Right kidney (tissue), 1 donor: ENCODE data around the gene PDZD7.
"Not testable (repeated sequence)": the region's sequence is repeated elsewhere in the genome, so short reads cannot be mapped to it uniquely, and the experiment has no call there.

Experiments
- DNase-seq: peaks from one replicate; pipeline ENCODE4 v3.0.0-alpha.2; 2016

The PDZD7 gene

GRCh38 chr10:100982916-100983830 lies 47.8 kb downstream of the PDZD7 start:
- DNase-seq, result no peak

DNA sequence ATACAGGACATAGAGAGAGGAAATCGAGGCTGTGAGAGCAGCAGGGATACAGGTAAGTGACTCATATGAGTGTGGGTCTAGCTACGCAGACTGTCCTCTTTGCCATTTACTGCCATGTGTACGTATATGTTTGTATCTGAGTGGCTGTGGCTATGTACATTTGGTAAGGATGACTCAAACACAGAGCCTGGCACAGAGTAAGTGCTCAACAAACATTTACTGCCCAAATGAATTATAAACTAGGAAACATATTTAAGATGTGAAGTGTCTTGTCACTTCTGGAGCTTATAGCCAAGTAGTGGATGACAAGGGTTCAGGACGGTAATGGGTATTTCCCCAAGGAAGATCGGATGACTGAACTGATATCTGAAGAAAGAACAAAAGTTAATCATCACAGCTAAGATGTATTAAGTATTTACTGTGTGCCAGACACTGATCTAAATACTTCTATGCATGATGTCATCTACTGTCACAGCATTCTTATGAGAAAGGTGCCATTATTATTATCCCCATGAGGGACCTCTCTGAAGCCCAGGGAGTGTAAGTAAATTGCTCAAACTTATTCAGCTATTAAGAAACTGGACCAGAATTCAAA lies 49.7 kb downstream of the PDZD7 start:
- DNase-seq, result no peak

DNA sequence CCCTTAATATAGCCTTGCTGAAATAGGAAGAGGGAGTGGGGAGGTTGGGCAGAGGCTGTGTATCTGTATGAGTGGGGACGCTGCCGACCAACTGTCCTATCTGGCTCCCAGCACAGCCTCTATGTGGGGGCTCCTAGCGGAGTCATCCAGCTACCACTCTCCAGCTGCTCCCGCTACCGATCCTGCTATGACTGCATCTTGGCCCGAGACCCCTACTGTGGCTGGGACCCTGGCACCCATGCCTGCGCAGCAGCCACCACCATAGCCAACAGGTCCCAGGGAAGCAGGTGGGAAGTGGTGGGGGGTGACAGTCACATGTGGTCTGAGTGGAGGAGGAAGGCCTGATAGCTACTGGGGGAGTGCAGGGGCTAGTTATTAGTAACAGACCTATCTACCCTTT lies 50.2 kb downstream of the PDZD7 start:
- DNase-seq, result no peak

DNA sequence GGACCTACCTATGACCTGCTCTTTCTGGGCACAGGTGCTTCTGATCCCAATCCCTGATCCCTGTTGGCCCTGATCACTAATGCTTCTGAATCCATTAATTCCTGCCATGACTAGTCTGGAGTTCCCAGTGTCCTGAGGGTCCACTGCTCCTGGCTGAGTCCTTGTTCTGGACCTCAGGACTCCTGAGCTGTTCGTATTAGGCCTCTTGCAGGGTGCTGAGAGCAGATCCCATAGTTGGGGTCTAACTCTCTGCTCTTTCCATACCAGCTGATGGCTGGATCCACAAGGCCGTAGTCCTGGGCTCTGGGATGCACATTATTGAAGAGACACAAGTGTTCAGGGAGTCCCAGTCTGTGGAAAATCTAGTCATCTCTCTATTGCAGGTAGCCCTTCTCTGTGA lies 50.6 kb downstream of the PDZD7 start:
- no peak for DNase-seq

DNA sequence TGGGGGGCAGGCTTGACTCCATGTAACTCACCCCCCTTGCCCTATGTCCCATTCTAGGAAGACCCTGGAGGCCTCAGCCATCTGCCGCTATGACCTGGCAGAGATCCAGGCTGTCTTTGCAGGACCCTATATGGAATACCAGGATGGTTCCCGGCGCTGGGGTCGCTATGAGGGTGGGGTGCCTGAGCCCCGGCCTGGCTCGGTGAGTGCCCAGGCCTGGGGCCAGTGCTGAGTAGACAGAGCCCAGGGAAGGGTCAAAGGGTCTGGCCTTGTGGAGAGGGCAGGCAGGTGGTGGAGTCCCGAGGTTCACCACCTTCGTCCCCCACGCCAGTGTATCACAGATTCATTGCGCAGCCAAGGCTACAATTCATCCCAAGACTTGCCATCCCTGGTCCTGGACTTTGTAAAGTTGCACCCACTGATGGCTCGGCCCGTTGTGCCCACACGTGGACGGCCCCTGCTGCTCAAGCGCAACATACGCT lies 51.1 kb downstream of the PDZD7 start:
- no peak for DNase-seq

- DNase-seq, result no peak
These were observed 52.1 kb downstream of the PDZD7 start for GRCh38 chr10:100978901-100979195.

DNA sequence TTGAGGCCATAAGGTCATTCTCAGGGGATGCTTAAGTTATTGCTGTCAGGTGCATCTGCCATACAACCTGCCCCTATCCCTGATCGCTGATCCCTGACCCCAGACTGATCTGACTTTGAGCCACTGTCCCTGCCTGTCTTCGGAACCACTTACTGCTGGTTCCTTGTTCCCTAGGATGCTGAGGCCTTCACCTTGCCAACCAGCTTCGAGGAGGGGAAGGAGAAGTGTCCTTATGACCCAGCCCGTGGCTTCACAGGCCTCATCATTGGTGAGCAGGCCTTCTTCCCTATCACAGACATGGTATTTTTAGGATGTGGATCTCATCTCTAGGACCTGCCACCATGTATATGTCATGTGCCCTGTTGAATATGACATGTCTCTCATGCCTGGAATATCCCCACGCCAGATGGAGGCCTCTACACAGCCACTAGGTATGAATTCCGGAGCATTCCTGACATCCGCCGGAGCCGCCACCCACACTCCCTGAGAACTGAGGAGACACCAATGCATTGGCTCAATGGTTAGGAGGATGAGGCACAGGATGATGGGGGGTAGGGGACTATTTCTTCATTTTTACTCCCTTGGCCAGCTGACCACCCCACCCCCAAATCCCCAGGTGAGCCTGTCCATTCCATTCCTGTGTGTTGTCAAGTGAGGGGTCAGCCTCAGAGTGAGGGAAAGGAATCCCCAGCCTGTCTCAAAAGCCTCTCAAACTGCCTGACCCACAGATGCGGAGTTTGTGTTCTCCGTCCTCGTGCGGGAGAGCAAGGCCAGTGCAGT lies 52.6 kb downstream of the PDZD7 start:
- no peak for DNase-seq

DNA sequence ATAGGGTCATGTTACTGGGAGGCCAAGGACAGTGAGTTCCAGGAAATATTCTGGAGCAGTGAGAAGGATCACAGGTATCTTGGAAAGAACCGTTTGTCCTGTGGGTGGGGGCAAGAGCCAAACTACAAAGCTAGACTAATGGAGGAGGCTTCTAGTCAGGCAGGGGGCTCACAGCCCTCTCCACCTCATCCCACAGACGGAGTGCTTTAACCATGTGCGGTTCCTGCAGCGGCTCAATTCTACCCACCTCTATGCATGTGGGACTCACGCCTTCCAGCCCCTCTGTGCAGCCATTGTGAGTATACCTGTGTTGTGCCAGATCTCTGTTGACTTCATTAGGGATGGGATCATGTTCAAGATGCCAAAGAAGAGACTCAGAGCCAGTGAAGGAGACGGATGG lies 53.5 kb downstream of the PDZD7 start:
- DNase-seq, result no peak

DNA sequence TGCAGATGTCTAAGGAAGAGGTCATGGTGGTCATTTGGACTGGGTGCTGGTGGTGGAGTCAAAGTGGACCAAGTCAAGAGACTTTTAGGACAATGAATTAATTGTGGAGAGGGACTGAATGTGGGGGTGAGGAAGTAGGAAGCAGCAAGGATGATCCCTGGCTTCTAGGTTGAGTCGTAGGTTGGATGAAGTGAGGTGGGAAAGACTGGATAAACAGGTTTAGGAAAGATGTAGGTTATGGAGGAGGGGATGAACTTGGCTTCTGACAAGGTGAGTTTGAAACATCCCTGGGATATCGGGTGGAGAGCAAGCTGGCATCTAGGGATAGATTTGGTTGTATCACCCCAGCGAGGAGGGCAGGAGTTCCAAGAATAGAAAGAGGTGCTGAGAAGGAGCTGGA lies 54.0 kb downstream of the PDZD7 start:
- no peak for DNase-seq

GRCh38 chr10:100975397-100975796 lies 55.5 kb downstream of the PDZD7 start:
- not testable (repeated sequence) for DNase-seq

- DNase-seq, result no peak
These were observed 57.9 kb downstream of the PDZD7 start for GRCh38 chr10:100972904-100973535.

DNA sequence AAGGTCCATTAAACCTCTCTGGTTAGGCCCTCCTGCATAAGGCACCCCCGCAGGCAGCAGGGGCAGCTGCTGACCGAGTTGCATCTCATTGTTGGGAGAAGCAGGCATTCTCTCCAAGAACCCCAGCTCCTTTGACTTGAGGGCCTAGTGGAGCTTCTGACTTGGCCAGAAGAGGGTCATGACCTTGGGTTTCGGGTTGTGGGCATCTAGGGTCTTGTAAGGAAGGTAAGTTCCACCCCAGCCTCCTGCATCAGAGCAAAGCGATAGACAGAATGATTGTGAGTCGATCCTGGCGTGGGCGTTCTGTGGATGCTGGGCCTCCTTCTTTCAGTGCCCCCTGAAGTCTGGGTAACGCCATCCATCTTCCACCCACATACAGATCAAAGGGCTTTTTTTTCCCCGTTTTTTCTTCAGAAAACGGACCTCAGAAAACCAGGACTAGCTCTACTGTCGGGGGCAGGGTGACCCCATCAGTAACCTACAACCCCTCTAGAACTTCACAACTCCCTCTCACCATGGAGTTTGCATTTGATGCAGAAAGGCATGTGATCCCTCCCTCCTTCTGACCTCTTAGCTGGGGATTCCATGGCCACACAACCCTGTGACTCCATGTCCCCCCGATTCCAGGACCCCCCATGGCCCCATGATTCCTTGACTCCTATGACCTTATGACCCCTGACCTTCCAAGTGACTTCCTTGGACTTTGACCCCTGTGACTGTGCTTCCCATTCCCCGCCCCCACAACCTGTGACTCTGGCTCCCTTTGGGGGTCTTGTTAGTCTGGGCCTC lies 58.6 kb downstream of the PDZD7 start:
- DNase-seq, result no peak

- peak; percentile 26 for DNase-seq
These were observed 59.8 kb downstream of the PDZD7 start for GRCh38 chr10:100970914-100971811.

DNA sequence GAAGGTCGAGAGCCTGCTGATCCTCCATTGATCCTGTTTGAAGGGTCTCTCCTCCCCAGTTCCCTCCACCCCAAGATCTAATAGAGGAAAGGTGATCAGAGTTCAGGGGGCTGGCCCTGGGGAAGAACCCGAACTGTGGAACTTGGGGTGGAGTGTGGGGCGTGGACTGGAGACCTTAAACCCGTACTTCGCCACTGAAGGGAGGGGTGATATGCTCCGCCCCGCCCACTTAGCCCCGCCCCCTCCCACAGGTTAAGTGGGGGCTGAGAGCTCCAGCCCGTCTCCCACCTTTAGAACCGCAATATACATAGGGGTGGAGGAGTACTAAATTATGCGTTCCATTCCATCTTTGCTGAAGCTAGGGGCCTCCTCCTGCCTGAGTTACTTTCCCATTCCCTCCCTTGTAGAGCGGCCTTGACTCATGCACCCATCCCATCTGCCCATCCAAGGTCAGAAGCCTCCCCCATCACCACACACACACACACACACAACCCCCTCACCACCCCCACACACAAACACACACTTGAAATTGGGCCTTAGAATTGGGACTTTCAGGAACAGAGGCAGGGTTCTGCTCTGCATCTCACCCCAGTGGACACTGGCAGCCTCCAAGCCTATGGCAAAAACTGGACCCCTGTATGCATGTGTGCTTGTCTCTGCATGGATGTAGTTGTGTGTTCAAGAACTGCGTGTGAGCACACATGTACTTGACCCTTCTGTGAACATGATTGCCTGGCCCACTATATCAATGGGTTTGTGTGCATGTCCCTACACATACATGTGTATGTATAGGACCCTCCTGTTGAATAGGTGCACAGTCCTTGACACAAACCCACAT lies 60.6 kb downstream of the PDZD7 start:
- DNase-seq, result no peak

DNA sequence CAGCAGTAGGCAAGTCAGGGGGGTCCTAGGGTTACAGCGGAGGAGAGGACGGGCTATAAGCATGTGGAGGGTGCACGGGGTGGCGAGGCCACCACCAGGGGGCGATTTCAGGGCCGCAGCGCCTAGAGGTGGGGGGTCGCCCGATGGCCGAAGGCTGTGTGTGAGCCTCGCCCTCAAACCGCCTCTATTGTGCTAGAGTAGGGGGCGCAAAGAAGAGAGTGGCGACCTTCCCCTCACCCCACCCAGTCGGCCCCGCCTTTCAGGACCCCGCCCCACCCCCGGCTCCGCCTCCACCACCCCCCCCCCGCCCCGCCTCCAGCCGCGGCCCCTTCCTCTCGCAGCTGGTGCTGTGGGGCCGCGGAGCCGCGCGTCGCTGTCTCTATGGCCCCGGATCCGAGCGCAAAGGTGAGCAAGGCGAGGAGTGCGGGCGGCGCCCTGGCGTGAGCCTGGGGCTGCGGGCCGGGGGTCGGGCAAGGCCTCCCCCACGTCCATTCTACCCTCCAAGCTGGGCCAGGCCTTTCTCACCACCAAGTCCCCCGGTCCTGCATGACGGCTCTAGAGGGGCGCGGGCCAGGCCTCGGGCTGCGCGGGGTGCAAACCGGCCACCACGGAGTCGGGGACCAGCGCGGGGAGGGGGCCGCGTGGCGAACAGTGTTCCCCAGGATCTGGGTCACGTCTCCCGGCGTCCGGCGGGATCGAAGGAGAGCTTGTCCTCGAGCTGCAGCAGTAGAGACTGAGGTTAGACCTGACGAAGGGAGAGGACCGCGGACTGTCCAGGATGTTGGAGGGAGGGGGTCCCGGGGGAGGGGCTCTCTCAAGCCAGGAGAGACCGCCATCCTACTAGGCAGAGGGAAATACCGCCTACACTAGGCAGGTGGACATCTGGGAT lies 61.5 kb downstream of the PDZD7 start, which contains the start of gene SEMA4G:
SEMA4G (plus strand) TSS at position 318 of the 889 bp plus-strand sequence. CDS start 3,409 bp downstream, outside the sequence.
- peak; percentile 77 for DNase-seq

- DNase-seq, result no peak
These were observed 62.1 kb downstream of the PDZD7 start for GRCh38 chr10:100968863-100969186.

- DNase-seq, result no peak
These were observed 62.7 kb downstream of the PDZD7 start for GRCh38 chr10:100968062-100968736.

DNA sequence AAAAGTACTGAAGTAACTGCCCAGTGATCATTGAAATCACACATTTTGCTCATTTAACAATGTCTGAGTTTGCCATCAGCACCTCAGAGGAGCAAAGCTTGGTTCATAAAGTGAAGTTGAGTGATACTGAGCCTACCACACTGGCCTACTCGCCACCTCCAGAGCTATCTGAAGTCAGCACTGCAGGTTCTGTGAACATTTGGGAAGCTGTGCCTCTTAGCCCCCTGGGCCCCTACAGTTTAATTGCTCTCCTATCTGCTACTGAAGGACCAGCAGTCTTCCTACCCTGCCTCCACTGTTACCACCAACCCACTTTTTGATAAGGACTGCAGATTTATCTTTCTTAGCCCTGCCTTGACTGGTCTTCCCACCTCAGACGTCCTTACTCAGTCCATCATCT lies 63.6 kb downstream of the PDZD7 start:
- no peak for DNase-seq
